WTC11 (cell line): ENCODE data around the gene TCEAL3.
"Not testable (repeated sequence)": the region's sequence is repeated elsewhere in the genome, so short reads cannot be mapped to it uniquely, and the experiment has no call there.

Experiments used
- CTCF ChIP-seq: fragments of 200-600 bp; IDR thresholded peaks from 2 replicates; pipeline ENCODE4 v1.8.0; 2022; ENCODE audit warnings: antibody characterized with exemption
- FOXK1 ChIP-seq: sonication (generic); formaldehyde crosslinking; IDR thresholded peaks from 2 replicates; pipeline ENCODE4 v1.8.0; 2022; ENCODE audit warnings: mild to moderate bottlenecking, moderate library complexity, missing genetic modification reagents
- GABPB1 ChIP-seq: sonication (generic); formaldehyde crosslinking; IDR thresholded peaks from 2 replicates; pipeline ENCODE4 v1.8.1; 2023; ENCODE audit warnings: mild to moderate bottlenecking, missing genetic modification reagents
- MAX ChIP-seq: sonication (generic); formaldehyde crosslinking; IDR thresholded peaks from 2 replicates; pipeline ENCODE4 v1.8.0; 2022; ENCODE audit warnings: mild to moderate bottlenecking, missing genetic modification reagents

DNA sequence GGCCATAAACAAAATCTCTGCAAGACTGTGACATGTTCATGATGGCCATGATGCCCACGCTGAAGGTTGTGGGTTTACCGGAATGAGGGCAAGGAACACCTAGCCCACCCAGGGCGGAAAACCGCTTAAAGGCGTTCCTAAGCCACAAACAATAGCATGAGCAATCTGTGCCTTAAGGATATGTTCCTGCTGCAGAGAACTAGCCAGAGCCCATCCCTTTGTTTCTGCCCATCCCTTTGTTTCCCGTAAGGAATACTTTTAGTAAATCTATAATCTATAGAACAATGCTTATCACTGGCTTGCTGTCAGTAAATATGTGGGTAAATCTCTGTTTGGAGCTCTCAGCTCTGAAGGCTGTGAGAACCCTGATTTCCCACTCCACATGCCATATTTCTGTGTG, 12.6 kb upstream of the TCEAL3 start:
- not testable (repeated sequence) for TF ChIP-seq CTCF; GABPB1 (CRISPR knock-in tag); FOXK1 (CRISPR knock-in tag); MAX (CRISPR knock-in tag)
